Keratinocyte (primary cell): ENCODE measurements around the gene IPPK. TPM values are rescaled to one million over a fixed set of nuclear protein-coding genes. Genes with fewer than 3 reads are reported as not detected.

Experiments used
- DNase-seq: peaks from one replicate; pipeline ENCODE4 v3.0.0-alpha.2; 2011; ENCODE audit warnings: low read depth, missing footprints, low spot score
- FAIRE-seq: peaks from 2 replicates; lab custom pipeline; 2011; peaks lifted over from hg19 to GRCh38; lab: Jason Lieb, UNC
- H2AFZ ChIP-seq: 2 replicates; pipeline ENCODE4 v1.6.0; 2012; ENCODE audit warnings: low read length, control low read depth, inconsistent platforms; ENCODE audit not compliant: control insufficient read depth
- H3K27ac ChIP-seq: 2 replicates; pipeline ENCODE4 v1.5.1; 2011; ENCODE audit warnings: low read length; ENCODE audit not compliant: control insufficient read depth, insufficient read depth
- H3K27me3 ChIP-seq: 3 replicates; pipeline ENCODE4 v1.6.0; 2011; ENCODE audit warnings: low read length; ENCODE audit not compliant: control insufficient read depth, insufficient read depth; ENCODE audit errors: extremely low read depth
- H3K36me3 ChIP-seq, 2 experiments: 2 replicates in 1 of 2; 3 replicates in 1 of 2; pipeline ENCODE4 v1.5.1; 2011; ENCODE audit warnings: low read length in 2 of 2, mild to moderate bottlenecking in 1 of 2; ENCODE audit not compliant: control insufficient read depth in 2 of 2, insufficient read depth in 2 of 2; ENCODE audit errors: extremely low read depth in 1 of 2
- H3K4me1 ChIP-seq: 3 replicates; pipeline ENCODE4 v1.5.1; 2011; ENCODE audit warnings: low read length; ENCODE audit not compliant: control insufficient read depth, insufficient read depth; ENCODE audit errors: extremely low read depth
- H3K4me2 ChIP-seq: 3 replicates; pipeline ENCODE4 v1.6.0; 2011; ENCODE audit warnings: low read depth, low read length; ENCODE audit not compliant: control insufficient read depth, insufficient read depth; ENCODE audit errors: extremely low read depth
- H3K4me3 ChIP-seq, 3 experiments: fragments of 200-600 bp in 1 of 3; sonication (generic) in 1 of 3; 2 replicates in 2 of 3; 3 replicates in 1 of 3; pipeline ENCODE4 v1.5.1; 2011 to 2016; ENCODE audit warnings: low read length in 3 of 3, mild to moderate bottlenecking in 3 of 3, control low read depth in 2 of 3, inconsistent platforms in 1 of 3, low read depth in 1 of 3, mixed read lengths in 1 of 3, mixed run types in 1 of 3, moderate library complexity in 1 of 3; ENCODE audit not compliant: control insufficient read depth in 2 of 3, insufficient read depth in 2 of 3; ENCODE audit errors: extremely low read depth in 1 of 3
- H3K79me2 ChIP-seq: 2 replicates; pipeline ENCODE4 v1.6.0; 2012; ENCODE audit warnings: low read length; ENCODE audit not compliant: control insufficient read depth, insufficient read depth
- H3K9ac ChIP-seq: 3 replicates; pipeline ENCODE4 v1.6.0; 2011; ENCODE audit warnings: low read length; ENCODE audit not compliant: control insufficient read depth, insufficient read depth; ENCODE audit errors: extremely low read depth
- H3K9me1 ChIP-seq: 3 replicates; pipeline ENCODE4 v1.6.0; 2011; ENCODE audit warnings: low read length; ENCODE audit not compliant: control insufficient read depth, insufficient read depth; ENCODE audit errors: extremely low read depth
- H3K9me3 ChIP-seq: 2 replicates; pipeline ENCODE4 v1.5.1; 2012; ENCODE audit warnings: low read depth, low read length; ENCODE audit not compliant: control insufficient read depth
- H4K20me1 ChIP-seq: 3 replicates; pipeline ENCODE4 v1.6.0; 2011; ENCODE audit warnings: low read length; ENCODE audit not compliant: control insufficient read depth, insufficient read depth; ENCODE audit errors: extremely low read depth
- CTCF ChIP-seq, 3 experiments: IDR thresholded peaks in 1 of 3; conservative IDR thresholded peaks in 1 of 3; optimal IDR thresholded peaks in 1 of 3; 2 replicates in 2 of 3; 3 replicates in 1 of 3; pipeline versions ENCODE3 to v1.5.1; 2011; ENCODE audit warnings: low read length in 3 of 3, mild to moderate bottlenecking in 3 of 3, moderate library complexity in 2 of 3, control low read depth in 1 of 3, inconsistent platforms in 1 of 3; ENCODE audit not compliant: insufficient read depth in 2 of 3; ENCODE audit errors: extremely low read depth in 1 of 3
- EZH2 ChIP-seq: IDR thresholded peaks from one replicate; pipeline ENCODE4 v1.6.1; 2012; ENCODE audit warnings: inconsistent platforms, mild to moderate bottlenecking, low read length, moderate library complexity
- dilution Hi-C: fragments of 300-500 bp; cut with MboI; formaldehyde crosslinking; loops from one replicate; pipeline ENCODE4 v1.7.0; 2020; ENCODE audit warnings: low sequenced_read_pairs; ENCODE audit not compliant: extremely low pct_ligation_motif_present
- polyA plus RNA-seq, 5 experiments: library from polyadenylated mRNA; depleted of rRNA in 3 of 5; stranded (reverse) in 3 of 5; stranded (forward) in 1 of 5; unstranded in 1 of 5; fragments of >200 nt; gene quantifications; 1 replicate in 1 of 5; 2 replicates in 3 of 5; 3 replicates in 1 of 5; pipeline versions ENCODE4 v1.2.1 to v1.2.3, GENCODE V29; 2011 to 2012; ENCODE audit warnings: missing spikeins in 2 of 5, low read depth in 1 of 5, low replicate concordance in 1 of 5

IPPK gene
- polyA plus RNA-seq, 1 donor (not counting 4 experiments of a cell fraction or from before 2014, with no cell fraction given), result 32.4 TPM

DNA sequence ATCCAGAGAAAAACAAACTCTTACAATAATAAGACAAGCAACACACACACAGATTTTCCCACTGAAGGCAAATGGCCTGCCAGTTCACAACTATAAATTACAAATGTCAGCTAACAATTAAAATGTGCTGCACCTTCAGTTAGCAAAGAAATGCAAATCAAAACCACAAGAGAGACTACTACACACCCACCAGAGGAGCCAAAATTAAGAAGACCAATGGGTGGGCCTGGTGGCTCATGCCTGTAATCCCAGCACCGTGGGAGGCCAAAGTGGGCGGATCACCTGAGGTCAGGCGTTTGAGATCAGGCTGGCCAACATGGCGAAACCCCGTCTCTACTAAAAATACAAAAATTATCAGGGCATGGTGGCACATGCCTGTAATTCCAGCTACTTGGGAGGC, 15.1 kb upstream of the IPPK start:
- DNase-seq (no peak), FAIRE-seq (no peak)
- H3K9ac ChIP-seq, result no peak overlapping the region
- H3K79me2 ChIP-seq, result no peaks in the 10 kb centered on the region
- no peaks in the 10 kb centered on the region for H3K9me1 ChIP-seq
- no peak overlapping the region for H2AFZ ChIP-seq
- H3K27ac ChIP-seq, result no peak overlapping the region
- H3K27me3 ChIP-seq, result no peaks in the 10 kb centered on the region
- no peaks in the 10 kb centered on the region for H3K9me3 ChIP-seq
- H3K4me3 ChIP-seq, result no peak overlapping the region
- dilution Hi-C loops, result no loop called here
- no peaks in the 10 kb centered on the region for H4K20me1 ChIP-seq
- H3K36me3 ChIP-seq, result no peaks in the 10 kb centered on the region
- TF ChIP-seq EZH2, result no peak
- no peak for TF ChIP-seq CTCF (optimal IDR thresholded peaks at IDR 0.05 in 1 of 3, IDR thresholded peaks at IDR 0.05 in 1 of 3, conservative IDR thresholded peaks at IDR 0.05 in 1 of 3; ENCODE audit: extremely low read depth in 1 of 3, insufficient read depth in 2 of 3, low read length in 3 of 3)
- no peak overlapping the region for H3K4me2 ChIP-seq
- peaks cover 21% of the 10 kb centered on the region for H3K4me1 ChIP-seq

DNA sequence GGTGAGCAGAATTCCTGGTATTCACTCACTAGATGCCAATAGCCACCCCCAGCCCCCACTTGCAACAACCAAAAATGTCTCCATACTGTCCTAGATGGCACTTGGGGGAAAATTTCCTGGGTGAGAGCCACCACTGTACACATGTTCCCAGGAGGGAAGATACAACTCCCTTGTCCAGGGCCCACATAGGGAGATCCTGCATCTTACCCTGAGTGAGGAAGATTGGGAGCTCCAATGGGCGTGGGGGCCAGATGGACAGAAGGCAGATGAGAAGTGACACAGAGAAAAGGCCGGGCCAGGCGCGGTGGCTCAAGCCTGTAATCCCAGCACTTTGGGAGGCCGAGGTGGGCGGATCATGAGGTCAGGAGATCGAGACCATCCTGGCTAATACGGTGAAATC, 12.3 kb upstream of the IPPK start:
- Histone ChIP-seq H3K9me3 (no peaks in the 10 kb centered on the region), H3K27ac (no peak overlapping the region), H3K4me3 (no peak overlapping the region), H4K20me1 (no peaks in the 10 kb centered on the region), H3K9me1 (no peaks in the 10 kb centered on the region), H2AFZ (no peak overlapping the region), H3K79me2 (no peaks in the 10 kb centered on the region), H3K36me3 (no peaks in the 10 kb centered on the region), H3K9ac (no peak overlapping the region), H3K4me2 (no peak overlapping the region), H3K4me1 (peaks cover 28% of the 10 kb centered on the region), H3K27me3 (no peaks in the 10 kb centered on the region)
- FAIRE-seq (no peak), DNase-seq (no peak)
- no peak for TF ChIP-seq CTCF (optimal IDR thresholded peaks at IDR 0.05 in 1 of 3, IDR thresholded peaks at IDR 0.05 in 1 of 3, conservative IDR thresholded peaks at IDR 0.05 in 1 of 3; ENCODE audit: extremely low read depth in 1 of 3, insufficient read depth in 2 of 3, low read length in 3 of 3)
- TF ChIP-seq EZH2, result no peak
- dilution Hi-C loops, result no loop called here
